AG09309 (cell line): ENCODE measurements around the gene TSPAN9.
A peak's percentile ranks its signal among the peaks of the same experiment; 100 is the strongest.

Experiments used
- DNase-seq: peaks from one replicate; pipeline ENCODE4 v3.0.0-alpha.2; 2010; ENCODE audit warnings: low read depth
- H3K4me3 ChIP-seq: 2 replicates; pipeline ENCODE4 v1.5.1; 2011; ENCODE audit warnings: mild to moderate bottlenecking, low read depth, low read length, moderate library complexity; ENCODE audit not compliant: control insufficient read depth
- CTCF ChIP-seq: IDR thresholded peaks from 2 replicates; pipeline ENCODE4 v1.5.1; 2011; ENCODE audit warnings: mild to moderate bottlenecking, low read depth, low read length, inconsistent platforms; ENCODE audit not compliant: insufficient read depth, control insufficient read depth; ENCODE audit errors: missing control alignments

The TSPAN9 gene

DNA sequence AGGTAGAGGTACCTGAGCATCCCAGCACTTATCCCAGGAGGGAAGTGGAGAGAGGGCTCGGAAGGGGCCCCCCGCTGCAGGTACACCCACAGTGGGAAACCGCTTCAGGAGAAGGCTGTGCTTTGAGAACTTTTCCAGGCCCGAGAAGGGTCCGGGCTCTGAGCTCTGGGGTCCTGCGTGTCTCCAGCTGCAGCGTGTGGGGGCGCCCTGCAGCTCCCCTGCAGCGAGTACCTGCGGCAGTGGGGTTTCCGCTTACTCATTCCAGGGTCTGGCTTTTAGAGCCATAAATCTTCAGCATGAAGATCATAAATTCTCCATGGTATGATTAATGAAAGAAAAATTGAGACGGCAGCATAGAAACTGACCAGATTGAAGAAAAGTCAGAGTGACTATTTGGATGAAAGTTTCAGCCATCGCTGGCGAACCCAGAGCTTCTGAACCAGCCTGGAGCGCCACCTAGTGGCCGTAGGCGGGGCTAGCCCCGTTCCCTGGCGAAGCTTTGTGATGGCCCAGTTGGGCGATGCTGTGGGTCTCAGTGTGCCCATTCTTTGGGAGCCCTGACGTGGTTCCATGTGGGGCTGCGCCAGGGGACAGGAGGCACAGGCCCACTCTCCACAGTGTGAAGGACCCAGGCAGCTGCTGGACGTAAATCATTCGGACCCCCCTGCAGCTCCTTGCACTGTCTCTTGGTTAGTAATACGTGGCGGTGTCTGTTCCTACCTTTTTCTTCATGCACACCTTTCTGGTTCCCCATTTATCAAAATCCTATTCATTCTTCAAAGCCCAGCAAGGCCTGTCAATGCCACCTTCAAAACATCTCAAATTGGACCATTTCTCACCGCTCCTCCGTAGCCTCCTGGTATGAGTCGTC is 198.2 kb downstream of the TSPAN9 start:
- DNase-seq: peak; percentile 14
- no peak overlapping the region for H3K4me3 ChIP-seq
- peak; percentile 96 for TF ChIP-seq CTCF

- DNase-seq: no peak
- TF ChIP-seq CTCF: no peak
Measured at GRCh38 chr12:3276226-3276625, 199.0 kb downstream of the TSPAN9 start.

GRCh38 chr12:3277306-3277943 is 200.2 kb downstream of the TSPAN9 start:
- H3K4me3 ChIP-seq: no peak overlapping the region
- no peak for TF ChIP-seq CTCF
- DNase-seq: no peak

More at GRCh38 chr12:3276226-3276625, 199.0 kb downstream of the TSPAN9 start:
- no peak overlapping the region for H3K4me3 ChIP-seq

GRCh38 chr12:3278681-3279414 is 201.7 kb downstream of the TSPAN9 start:
- TF ChIP-seq CTCF: no peak
- no peak for DNase-seq
- no peak overlapping the region for H3K4me3 ChIP-seq

DNA sequence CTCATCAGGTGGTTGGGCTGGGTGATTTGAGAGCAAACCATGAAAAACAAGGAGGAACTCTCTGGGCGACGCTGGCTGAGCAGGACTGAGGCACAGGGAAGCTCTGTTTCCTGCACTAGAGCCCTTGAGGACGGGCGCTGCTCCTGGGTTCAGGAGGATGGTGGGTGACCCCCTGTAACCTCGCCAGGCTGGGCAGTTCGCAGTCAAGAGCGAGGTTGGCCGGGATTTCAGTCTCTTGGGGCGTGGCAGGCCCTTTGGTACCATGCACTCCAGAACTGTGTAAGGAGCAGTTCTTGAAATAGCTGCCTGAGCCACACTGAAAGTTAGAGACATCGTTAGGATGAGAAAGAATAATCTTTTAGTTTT is 202.2 kb downstream of the TSPAN9 start:
- TF ChIP-seq CTCF: no peak
- no peak overlapping the region for H3K4me3 ChIP-seq
- DNase-seq: no peak

GRCh38 chr12:3279832-3280231 is 202.7 kb downstream of the TSPAN9 start:
- DNase-seq: no peak
- H3K4me3 ChIP-seq: no peak overlapping the region
- TF ChIP-seq CTCF: no peak
